Stimulated activated CD8-positive, alpha-beta memory T cell treated with anti-CD3 and anti-CD28 coated beads, Interleukin-15, amount 100 ng/mL, for 1 hour (primary cell): Measurements from ENCODE around the gene ACSS2.

Experiments used
- DNase-seq: peaks from one replicate; pipeline ENCODE4 v3.0.0-alpha.2; 2020; ENCODE audit warnings: low read depth

ACSS2 gene, protein sequence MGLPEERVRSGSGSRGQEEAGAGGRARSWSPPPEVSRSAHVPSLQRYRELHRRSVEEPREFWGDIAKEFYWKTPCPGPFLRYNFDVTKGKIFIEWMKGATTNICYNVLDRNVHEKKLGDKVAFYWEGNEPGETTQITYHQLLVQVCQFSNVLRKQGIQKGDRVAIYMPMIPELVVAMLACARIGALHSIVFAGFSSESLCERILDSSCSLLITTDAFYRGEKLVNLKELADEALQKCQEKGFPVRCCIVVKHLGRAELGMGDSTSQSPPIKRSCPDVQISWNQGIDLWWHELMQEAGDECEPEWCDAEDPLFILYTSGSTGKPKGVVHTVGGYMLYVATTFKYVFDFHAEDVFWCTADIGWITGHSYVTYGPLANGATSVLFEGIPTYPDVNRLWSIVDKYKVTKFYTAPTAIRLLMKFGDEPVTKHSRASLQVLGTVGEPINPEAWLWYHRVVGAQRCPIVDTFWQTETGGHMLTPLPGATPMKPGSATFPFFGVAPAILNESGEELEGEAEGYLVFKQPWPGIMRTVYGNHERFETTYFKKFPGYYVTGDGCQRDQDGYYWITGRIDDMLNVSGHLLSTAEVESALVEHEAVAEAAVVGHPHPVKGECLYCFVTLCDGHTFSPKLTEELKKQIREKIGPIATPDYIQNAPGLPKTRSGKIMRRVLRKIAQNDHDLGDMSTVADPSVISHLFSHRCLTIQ

DNA sequence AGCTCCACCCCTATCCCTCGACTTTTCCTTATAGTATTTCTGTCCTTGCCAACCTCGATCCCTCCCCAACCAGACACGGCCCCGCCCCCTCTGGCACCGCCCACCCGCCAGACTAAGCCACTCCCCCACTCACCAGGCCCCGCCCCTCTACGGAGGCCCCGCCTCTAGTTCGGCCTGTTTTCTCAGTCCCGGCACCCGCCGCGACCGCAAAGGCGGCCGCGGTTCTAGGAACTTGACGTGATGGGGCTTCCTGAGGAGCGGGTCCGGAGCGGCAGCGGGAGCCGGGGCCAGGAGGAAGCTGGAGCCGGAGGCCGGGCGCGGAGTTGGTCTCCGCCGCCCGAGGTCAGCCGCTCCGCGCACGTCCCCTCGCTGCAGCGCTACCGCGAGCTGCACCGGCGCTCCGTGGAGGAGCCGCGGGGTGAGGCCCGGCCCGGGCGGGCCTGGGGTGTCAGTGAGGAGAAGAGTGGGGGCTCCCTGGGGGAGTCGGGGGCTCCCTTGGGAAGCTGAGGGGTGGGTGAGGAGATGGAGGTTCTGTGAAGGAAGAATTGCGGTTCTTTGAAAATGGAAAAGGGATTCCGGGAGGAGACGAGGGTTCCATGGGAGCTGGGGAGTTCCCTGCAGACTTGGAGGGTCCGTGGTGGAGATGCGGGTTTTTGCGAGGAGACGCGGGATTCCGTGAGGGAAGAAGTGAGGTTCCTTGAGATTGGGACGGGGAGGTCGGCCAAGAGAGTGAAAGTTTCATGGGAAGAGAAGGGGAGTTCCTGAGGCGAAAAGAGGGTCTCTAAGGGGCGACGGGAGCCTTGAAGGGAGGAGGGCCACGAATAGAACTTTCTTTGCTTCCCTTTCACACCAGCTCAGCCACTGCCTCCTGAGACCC lies at the start of gene ACSS2:
TSS of gene ACSS2 (plus strand) at position 207 of the 877 bp plus-strand sequence. CDS start at position 241, 34 bp downstream.
- peak; percentile 97 for DNase-seq

DNA sequence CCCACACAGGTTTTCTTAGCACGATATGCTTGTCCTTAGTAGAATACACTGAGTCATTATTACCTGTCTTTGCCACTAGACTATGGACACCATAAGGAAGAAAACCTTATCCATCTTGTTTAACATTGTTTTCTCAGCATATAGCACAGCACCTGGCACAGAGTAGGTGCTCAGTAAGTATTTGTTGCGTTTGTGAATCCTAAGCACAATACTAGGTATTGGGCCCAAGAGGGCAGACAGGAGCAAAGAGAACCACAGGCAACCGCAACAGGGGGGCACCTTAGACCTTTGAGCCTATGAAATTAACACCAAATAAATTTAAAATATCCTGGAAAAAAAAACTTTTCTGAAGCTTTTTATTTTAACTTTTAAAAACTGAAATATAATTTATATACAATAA lies 47.2 kb upstream of the ACSS2 start:
- DNase-seq: no peak

DNA sequence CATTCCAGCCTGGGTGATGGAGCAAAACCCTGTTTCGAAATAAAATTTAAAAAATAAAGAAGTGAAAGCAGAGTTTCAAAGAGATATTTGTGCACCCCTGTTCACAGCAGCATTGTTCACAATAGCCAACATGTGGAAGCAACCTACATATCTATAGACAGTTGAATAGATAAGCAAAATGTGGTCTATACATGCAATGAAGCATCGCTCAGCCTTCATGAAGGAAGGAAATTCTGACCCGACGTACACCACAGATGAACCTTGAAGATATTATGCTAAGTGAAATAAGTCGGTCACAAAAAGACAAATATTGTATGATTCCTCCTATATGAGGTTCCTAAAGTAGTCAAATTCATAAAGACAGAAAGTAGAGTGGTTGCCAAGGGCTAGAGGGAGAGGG lies 44.5 kb upstream of the ACSS2 start:
- no peak for DNase-seq

DNA sequence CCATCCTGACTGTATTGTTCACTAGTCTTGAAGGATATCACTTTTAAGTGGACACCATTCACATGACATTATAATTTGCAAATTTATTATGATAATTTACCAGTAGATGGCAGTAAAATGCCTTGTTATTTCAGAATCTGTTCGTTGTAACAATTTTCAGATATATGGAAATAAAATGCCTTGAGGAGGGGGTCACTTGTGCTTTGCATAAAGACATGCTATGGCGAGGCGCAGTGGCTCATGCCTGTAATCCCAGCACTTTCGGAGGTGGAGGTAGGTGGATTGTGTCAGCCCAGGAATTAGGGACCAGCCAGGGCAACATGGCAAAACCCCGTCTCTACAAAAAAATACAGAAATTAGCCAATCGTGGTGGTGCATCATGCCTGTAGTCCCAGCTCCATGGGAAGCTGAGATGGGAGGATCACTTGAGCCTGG lies 41.9 kb upstream of the ACSS2 start:
- DNase-seq: no peak

DNA sequence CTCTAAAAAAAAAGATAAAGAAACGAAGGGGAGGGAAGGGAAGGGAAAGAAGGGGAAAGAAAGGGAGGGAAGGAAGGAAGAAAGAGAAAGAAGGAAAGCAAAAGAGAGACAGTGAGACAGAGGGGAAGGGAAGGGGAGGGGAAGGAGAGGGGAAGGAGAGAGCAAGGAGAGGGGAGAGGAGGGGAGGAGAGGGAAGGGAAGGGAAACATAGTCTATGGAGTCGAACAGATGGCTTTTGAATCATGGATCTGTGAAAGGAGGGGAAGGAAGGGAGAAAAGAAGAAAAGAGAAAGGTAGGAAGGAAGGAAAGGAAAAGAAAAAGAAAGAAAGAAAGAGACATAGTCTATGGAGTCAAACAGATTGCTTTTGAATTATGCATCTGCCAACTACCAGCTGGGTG lies 34.3 kb upstream of the ACSS2 start:
- DNase-seq: no peak

DNA sequence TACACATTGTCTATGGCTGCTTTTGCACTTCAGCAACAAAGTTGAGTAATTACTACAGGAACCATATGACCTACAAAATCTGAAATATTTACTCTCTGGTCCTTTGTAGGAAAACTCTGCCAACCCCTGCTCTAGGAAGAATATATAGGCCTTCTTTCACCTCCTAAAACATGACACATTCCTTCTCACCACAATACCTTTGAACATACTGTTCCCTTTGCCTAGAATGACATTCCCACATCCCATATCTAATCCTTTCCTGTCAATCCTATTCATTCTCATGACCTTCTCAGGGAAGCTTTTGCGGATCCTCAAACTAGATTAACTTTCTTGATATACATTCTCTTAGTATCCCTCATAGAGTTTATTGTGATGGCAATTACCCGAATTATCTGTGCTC lies 33.0 kb upstream of the ACSS2 start:
- no peak for DNase-seq

DNA sequence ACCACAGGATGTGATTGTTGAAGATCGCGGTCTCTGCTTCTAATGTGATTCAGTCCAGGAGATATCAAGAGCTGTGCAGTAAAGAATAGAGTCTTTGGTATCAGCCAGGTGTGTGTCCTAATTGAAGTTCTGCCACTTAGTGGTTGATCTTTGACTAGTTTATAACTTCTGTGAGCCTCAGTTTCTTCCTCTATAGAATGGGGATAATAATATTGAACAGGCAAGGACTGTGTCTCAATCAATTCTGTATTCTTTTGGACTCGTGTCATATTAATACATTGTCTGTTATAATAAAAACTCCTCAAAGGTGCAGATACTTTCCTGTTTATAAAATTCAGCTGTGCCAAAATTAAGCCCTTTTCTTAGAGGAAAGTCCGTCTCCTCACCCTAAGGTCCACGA lies 27.8 kb upstream of the ACSS2 start:
- no peak for DNase-seq

DNA sequence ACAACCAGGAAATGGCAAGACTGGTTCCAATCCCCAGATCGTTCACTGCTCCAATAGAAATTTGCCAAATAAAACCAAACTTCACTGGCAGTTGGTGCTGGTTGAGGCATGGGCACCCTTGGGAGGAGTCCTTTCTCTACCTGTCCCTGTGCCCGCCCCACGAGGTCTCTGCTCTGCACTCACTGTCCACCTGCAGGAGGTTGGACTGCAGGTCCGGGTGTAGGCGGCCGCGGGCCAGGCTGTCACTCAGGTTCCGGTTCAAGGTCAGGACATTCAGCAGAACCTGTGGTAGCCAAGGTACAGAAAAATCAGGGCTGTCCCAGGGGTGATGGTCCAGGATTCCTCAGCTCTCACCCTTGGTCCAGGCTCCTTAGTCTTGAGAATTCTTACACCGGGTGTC lies 26.6 kb upstream of the ACSS2 start:
- DNase-seq: no peak

DNA sequence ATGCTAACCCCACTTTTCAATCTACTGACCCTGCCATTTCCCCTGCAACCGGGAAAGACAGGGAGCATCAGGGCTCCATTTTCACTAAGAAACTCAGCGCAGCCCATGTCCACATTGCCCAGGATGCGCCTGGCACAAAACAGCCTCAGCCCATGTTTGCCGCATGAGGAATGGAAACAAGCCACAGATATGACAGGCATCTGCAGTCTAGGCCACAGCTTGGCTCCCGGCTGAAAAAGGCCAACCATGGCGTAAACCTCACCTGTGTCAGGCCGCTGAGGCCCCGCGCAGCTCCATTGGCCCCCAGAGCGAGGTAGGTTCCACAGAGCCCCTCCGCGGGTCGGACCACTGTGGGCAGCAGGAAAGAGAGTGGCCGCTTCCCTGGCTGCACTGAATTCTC lies 25.4 kb upstream of the ACSS2 start:
- no peak for DNase-seq

DNA sequence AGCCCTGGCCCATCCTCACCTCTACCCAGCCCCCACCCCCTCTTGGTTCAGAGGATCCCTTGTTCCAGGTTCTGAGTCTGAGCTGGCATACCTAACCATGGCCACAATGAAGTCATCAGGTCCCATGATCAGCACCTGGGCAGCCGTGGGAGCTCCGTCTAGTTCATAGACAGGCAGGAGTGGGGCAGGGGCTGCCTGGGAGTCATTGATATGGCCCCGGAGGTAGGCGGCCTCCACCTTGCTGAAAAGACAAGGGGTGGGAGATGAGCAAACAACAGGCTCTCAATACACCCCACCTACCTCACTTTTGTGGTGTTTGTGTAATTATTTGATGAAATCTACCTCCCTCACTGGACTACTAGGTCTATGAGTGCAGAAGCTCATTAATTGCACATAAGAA lies 24.1 kb upstream of the ACSS2 start:
- no peak for DNase-seq

DNA sequence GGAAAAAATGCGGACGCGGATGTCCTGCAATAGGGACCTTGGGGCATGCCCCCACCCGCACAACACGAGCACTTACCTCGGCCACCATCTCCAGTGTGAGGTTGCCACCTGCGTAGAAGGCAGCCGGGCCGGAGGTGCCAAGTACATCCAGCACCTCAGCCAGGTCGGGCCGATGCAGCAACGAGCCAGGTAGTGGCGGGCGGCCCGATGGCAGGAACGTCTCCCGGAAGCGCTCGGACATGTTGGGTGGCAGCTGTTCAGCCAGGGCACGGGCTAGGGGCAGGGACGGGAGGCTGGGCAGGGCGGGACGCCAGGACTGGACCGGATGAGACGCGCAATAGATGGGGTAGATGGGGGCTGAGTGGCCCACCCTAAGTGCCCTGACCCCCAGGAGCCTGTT lies 17.0 kb upstream of the ACSS2 start:
- no peak for DNase-seq

DNA sequence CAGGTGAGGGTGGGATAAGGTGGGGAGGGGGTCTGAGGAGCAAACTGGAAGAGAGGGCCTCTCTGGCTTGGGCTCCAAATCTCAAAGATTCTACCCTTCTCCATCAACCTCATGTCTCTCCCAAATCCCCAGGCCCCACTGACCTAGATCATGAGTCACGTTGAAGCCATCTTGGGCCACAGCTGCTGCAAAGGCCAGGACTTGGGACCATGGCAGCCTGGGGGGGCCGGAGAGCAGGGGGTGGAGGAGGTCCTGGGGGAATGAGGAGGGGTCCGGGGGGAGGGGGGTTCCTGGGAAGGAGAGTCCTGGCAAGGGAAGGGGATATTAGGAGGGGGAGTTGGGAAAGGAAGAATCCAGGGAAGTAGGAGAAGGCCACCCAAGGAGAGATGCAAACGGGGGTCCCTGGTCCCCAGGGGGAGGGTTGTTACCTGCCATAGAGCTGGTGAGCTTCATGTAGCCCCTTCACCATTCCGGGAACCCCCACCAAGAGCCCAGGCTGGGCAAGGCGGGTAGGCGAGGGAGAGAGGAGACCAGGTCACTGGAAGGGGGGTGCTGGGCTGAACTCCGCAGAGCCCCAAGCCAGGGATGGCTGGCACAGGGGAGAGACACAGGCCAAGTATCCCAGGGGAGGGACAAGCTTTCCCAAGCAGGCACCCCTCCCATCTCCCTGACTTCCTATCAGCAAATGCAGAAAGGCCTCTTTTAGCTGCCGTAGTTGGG lies 16.4 kb upstream of the ACSS2 start:
- DNase-seq: no peak

DNA sequence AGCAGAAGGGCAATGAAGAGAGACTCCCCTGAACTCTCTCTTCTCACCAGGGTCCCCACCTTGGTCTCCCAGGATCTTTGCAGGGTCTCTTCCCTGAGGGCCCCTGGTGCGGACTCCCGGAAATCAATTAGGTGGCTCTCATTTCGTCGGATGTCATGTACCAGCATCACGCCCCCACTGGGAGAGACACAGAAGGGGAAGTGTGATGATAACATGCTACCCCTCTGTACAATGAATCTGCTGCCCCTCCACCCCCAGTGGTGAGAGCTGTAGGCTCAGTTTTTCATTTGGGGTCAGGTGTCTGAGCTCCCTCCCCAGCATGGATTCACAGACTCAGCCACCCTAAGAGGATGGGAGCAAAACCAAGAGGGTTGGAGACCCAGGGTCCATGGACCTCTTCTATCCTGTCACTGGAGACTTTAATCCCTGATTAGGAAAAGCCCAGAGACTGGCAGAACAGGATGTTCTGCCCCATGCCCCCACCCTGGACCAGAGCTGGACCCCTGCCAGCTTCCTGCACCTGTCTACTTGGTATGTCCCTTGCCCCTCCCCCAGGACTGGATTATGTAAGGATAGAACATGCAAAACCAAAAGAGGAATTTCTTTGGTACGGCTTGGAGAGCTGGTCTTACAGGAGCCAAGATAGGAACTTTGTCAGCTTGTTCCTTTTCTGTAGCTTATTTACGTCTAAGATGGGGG lies 14.9 kb upstream of the ACSS2 start:
- DNase-seq: no peak

DNA sequence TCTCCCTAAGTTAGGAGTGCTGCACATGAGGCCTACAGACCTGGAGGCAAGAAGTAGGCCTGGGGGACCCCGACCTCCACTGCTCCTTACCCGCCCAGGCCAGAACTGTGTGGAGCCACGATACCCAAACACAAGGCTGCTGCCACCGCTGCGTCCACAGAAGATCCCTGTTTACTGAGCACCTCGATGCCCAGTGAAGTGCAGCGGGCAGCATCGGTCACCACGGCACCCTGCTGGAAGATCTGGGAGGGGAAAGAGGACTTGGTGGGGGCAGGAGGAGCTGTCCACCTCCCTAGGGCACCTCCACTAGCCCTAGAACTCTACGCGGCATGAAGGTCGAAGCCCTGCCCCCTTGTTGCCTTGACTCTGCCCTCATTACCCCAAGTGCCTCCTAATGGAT lies 13.7 kb upstream of the ACSS2 start:
- DNase-seq: no peak

DNA sequence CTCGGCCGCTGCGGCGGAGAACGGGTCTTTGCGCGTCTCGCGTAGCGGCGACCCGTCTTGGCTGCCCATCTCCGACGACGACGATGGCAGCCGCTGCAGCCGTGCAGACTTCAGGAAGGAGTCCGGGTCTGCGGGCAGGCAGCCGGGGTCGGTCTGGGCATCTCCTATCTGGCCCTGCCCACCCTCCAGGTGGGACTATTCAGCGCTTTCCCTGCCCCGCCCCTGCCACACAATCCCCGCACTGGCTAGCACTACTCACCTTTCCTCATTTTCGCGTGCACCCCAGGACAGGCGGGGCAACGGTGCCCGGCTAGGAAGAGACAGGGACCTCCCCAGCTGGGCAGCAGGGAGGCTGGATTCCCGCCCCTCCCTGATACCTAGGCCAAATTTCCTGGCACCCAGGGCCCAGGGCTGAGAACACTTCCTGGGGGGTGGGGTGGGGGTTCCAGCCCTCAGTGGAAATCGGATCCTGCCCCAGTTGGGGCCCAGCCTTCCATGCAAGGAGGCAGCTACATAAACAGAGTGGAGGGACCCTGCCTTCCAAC lies 12.9 kb upstream of the ACSS2 start:
- DNase-seq: no peak

DNA sequence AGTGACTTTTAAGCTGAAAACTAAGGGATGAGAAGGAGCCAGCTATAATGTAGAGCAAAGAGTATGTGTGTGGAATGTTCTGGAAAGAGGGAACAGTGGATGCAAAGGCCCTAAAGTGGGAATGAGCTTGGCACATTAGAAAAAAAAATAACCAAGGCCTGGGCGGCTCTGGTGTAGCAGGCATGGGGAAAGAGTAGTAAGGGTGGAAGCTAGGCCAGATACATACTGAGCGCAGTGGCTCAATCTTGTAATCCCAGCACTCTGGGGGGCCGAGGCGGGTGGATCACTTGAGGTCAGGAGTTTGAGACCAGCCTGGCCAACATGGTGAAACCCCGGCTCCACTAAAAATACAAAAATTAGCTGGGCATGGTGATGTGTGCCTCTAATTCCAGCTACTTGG lies 12.2 kb upstream of the ACSS2 start:
- no peak for DNase-seq

DNA sequence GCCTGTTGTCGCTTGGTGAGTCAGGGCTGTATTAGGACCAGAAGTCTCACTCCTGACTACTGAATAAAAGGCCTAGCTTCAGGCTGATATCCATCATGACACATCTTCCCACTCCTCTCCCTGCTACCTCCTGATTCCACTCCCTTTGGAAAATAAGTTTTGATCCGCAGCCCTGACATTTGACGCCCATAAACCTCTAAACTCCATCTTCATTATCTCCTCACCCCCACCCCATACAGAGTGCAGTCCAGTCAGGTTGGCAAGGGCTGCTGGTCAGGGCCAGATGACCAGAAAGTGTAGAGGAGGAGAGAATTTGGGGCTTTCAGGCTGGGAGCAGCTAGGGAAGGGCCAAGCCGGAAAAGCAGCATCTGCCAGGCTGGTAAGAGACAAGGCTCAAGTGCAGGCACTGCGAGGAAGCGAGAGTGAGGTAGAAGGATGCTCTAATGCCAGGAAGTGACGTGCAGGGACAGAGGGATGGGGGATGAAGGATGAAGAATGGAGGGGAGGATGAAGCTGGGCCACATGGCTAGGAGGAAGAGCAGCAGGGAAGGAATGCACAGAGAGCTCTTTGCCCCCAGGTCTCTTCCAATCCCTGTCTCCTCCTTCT lies 5.0 kb upstream of the ACSS2 start:
- no peak for DNase-seq

DNA sequence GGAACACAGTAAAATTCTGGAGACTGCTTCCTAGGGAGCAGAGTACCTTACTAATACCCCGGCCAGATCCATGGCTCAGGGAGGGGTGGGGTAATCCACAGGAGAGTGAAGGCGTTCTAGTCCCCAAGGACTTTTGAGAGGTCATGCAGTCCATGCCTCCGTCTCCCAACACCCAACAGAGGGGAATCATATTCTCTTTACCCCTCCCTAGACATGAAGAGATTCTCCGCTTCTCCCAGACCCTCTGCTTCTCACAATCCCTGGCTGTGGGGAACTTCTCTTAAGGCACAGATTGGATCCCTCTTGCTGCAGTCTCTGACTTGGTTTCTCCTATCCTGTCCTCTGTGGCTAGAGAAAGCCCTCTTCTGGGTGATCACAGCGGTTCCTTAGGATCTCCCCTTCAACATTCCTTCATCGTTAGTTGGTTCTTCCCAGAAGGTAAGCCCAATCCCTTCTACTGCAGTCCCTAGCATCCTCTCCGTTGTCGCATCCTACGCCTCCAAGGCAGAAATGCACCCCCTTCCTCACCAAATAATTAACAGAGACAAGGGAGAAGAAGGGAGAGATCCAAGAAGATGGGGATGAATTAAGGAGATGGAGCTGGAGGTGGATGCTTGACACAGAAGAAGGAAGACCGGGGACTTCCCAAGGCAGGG lies 4.3 kb upstream of the ACSS2 start:
- DNase-seq: no peak

DNA sequence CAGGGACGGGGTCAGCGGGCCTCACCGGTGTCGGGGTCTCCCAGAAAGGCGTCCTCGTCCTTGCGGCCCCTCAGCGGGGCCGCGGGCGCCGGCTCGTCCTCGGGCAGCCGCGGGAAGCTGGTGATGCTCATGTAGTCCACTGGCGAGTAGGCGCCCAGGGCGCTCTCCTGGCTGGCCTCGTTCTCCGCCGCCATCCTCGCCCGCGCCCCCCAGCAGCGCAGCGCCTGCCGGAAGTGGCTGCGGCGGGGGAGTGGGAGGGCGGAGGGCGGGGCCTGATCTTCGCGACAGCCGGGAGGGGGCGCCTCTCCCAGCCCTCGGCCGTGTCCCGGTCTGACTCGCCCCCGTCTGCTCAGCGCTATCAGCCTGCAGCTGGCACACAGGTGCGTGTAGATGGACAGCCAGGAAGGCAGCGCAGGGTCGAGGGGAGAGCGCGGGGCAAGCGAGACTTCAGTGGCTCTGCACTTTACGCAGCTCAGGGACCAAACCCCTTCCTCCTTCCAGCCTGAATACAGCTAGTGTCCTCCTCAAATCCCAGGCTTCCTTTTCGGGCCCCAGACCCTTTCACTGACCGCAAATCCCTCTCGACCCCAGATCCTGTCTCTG lies 3.7 kb upstream of the ACSS2 start, which contains the start of gene GGT7:
TSS of gene GGT7 (minus strand) at position 235 of the 603 bp plus-strand sequence. CDS start at position 194, 41 bp downstream.
- peak; percentile 79 for DNase-seq
